Skeletal muscle tissue (tissue), 4 donors: ENCODE data around the gene IFITM5. TPM values are rescaled to one million over a fixed set of nuclear protein-coding genes. Genes with fewer than 3 reads are reported as not detected.
"Not testable (repeated sequence)": the region's sequence is repeated elsewhere in the genome, so short reads cannot be mapped to it uniquely, and the experiment has no call there.

Source experiments
- H3K27ac ChIP-seq: one replicate; pipeline ENCODE4 v1.7.0; 2013; ENCODE audit warnings: mild to moderate bottlenecking, low read depth, low read length, inconsistent platforms
- H3K27me3 ChIP-seq, 3 donors: one replicate each; pipeline ENCODE4 v1.7.0; 2013; ENCODE audit warnings: low read length in 3 of 3; ENCODE audit not compliant: control insufficient read depth in 3 of 3, insufficient read depth in 3 of 3
- H3K36me3 ChIP-seq, 3 donors: one replicate each; pipeline ENCODE4 v1.7.0; 2013; ENCODE audit warnings: low read length in 3 of 3; ENCODE audit not compliant: control insufficient read depth in 3 of 3, insufficient read depth in 3 of 3
- H3K4me1 ChIP-seq, 3 donors: one replicate each; pipeline ENCODE4 v1.7.0; 2013; ENCODE audit warnings: low read length in 3 of 3, mild to moderate bottlenecking in 3 of 3; ENCODE audit not compliant: control insufficient read depth in 3 of 3, insufficient read depth in 3 of 3
- H3K4me3 ChIP-seq, 3 donors: one replicate each; pipeline ENCODE4 v1.7.0; 2013; ENCODE audit warnings: low read length in 3 of 3
- H3K9ac ChIP-seq, 3 donors: one replicate each; pipeline ENCODE4 v1.7.0; 2013; ENCODE audit warnings: low read length in 3 of 3, mild to moderate bottlenecking in 3 of 3, moderate library complexity in 2 of 3, low read depth in 1 of 3
- H3K9me3 ChIP-seq, 3 donors: one replicate each; pipeline ENCODE4 v1.7.0; 2013; ENCODE audit warnings: low read length in 3 of 3; ENCODE audit not compliant: control insufficient read depth in 3 of 3
- total RNA-seq: library from RNA; depleted of rRNA; stranded (reverse); fragments of >200 nt; gene quantifications from one replicate; pipeline ENCODE4 v1.2.3, GENCODE V29; 2014
- donor health status: Osteomylitis.

The IFITM5 gene
- total RNA-seq, 1 donor from 2014 or later, result not detected

DNA sequence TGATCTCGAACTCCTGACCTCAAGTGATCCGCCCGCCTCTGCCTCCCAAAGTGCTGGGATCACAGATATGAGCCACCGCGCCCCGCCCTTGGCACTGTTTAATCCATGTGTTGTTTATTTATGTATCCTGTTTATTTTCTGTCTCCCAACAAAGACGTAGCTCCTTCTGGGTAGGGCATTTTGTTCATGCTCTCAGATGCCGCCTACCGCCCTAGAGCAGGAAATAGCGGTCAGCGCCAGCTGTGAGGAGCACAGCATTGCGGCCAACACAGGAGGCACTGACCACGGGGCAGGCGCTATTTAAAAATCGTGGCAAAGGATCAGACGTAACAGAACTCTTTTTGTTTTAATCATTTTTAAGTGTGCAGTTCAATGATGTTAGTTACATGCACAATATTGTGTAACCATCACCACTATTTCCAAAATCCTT, 30.6 kb downstream of the IFITM5 start:
- not testable (repeated sequence) for H3K9me3 ChIP-seq, H3K36me3 ChIP-seq, H3K9ac ChIP-seq, H3K4me1 ChIP-seq
- peak overlapping the region; percentile 58 for H3K27ac ChIP-seq
- H3K4me3 ChIP-seq, result peak overlapping the region in 2 of 3 donors; percentile 8 to 19
- peaks cover 11 to 40% (median 17%) of the 10 kb centered on the region in 3 donors for H3K27me3 ChIP-seq

DNA sequence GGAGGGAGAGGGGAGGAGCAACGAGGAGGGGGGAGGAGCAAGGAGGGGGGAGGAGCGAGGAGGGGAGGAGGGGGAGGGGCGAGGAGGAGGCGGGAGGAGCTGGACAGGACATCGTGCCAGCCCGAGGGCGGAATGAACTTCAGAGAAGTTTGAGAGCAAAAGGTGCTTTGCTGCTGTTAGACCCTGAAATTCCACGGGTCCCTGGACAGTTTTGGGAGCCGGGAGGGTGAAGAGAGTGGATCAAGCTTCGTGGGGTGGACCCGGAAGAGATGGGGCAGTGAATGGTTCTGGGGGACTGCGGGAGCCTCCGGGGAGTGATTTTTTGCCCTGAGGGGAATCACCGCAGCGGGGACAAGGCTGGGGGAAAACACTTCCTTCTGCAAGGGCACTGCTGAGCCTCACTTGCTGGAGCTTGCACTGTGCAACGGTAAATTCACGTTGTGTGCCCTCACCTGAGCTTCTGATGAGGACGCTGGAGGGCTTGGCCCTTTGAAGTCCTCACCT, 31.8 kb downstream of the IFITM5 start:
- H3K27me3 ChIP-seq, result peaks cover 11 to 34% (median 17%) of the 10 kb centered on the region in 3 donors
- H3K9me3 ChIP-seq, result no peaks in the 10 kb centered on the region
- H3K27ac ChIP-seq, result peak overlapping the region; percentile 58
- no peaks in the 10 kb centered on the region for H3K36me3 ChIP-seq
- H3K9ac ChIP-seq, result peak overlapping the region in 1 of 3 donors; percentile 25
- peak overlapping the region in 1 of 3 donors; percentile 45 for H3K4me3 ChIP-seq
- peaks cover 0 to 6% (median 0%) of the 10 kb centered on the region in 3 donors for H3K4me1 ChIP-seq

DNA sequence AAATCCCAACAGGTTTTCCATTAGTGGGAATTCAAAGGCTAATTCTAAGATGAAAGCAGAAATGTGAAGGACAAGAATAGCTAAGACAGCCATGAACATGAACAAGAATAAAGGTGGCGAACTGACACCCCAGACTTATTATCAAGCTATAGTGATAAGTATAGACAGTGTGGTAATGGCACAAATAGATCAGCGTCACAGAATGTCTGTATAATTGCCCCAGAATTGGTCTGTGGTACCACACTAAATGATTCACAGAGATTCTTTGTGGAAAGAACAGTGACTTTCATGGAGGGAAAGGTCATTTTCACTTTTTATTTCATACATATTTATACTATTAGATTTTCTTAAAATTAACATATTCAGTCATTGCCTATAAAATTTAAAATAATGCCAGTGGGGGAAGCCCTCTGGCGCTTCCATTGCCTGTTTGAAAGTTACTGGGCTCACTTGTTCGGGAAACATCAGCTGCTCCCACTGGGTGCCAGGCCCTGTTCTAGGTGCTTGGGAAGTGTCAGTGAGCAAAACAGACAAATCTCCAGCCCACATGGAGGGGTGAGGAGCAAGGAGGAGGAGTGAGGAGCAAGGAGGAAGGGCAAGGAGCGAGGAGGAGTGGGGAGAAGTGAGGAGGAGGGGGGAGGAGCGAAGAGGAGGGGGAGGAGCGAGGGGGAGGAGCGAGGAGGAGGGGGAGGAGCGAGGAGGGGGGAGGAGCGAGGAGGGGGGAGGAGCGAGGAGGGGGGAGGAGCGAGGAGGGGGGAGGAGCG, 32.5 kb downstream of the IFITM5 start:
- Histone ChIP-seq H3K4me1 (peaks cover 0 to 6% (median 0%) of the 10 kb centered on the region in 3 donors), H3K36me3 (no peaks in the 10 kb centered on the region), H3K4me3 (no peak overlapping the region), H3K27ac (no peak overlapping the region), H3K9me3 (no peaks in the 10 kb centered on the region), H3K9ac (no peak overlapping the region), H3K27me3 (peaks cover 9 to 27% (median 13%) of the 10 kb centered on the region in 3 donors)

DNA sequence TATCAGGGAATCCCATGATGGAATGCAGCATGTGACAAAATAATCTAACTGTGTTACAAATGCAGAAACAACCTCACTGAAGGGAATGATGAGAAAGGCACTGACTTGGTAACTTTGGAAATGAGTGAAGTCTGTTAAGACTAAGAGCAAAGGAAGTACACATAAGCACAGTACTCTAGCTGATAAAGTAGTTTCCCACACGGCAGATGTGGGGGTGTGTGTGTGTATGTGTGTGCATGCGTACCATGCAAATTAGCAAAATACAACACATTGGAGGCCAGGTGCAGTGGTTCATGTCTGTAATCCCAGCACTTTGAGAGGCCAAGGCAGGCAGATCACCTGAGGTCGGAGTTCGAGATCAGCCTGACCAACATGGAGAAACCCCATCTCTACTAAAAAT, 37.7 kb downstream of the IFITM5 start:
- Histone ChIP-seq H3K4me1 (no peaks in the 10 kb centered on the region), H3K9ac (no peak overlapping the region), H3K4me3 (no peak overlapping the region), H3K36me3 (no peaks in the 10 kb centered on the region), H3K9me3 (no peaks in the 10 kb centered on the region), H3K27ac (no peak overlapping the region), H3K27me3 (peaks cover 0 to 10% (median 0%) of the 10 kb centered on the region in 3 donors)

DNA sequence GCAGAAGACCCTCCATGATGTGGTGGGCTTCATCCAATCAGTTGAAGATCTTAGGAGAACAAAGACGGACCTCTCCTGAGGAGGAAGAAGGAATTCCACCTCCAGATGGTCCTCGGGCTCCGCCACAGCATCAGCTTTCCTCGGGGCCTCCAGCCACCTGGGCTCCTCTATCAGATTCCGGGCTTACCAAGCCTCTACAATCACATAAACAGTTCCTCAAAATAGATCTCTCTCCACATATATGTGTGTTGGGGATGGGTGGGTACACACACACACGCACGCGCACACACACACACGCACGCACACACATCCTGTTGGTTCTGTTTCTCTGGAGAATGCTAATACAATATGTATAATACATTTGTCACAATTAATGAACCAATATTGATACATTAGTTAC, 39.9 kb downstream of the IFITM5 start:
- H3K4me1 ChIP-seq, result no peaks in the 10 kb centered on the region
- peaks cover 0 to 10% (median 0%) of the 10 kb centered on the region in 3 donors for H3K27me3 ChIP-seq
- no peaks in the 10 kb centered on the region for H3K36me3 ChIP-seq
- no peak overlapping the region for H3K27ac ChIP-seq
- no peak overlapping the region for H3K9ac ChIP-seq
- H3K9me3 ChIP-seq, result no peaks in the 10 kb centered on the region
- no peak overlapping the region for H3K4me3 ChIP-seq

DNA sequence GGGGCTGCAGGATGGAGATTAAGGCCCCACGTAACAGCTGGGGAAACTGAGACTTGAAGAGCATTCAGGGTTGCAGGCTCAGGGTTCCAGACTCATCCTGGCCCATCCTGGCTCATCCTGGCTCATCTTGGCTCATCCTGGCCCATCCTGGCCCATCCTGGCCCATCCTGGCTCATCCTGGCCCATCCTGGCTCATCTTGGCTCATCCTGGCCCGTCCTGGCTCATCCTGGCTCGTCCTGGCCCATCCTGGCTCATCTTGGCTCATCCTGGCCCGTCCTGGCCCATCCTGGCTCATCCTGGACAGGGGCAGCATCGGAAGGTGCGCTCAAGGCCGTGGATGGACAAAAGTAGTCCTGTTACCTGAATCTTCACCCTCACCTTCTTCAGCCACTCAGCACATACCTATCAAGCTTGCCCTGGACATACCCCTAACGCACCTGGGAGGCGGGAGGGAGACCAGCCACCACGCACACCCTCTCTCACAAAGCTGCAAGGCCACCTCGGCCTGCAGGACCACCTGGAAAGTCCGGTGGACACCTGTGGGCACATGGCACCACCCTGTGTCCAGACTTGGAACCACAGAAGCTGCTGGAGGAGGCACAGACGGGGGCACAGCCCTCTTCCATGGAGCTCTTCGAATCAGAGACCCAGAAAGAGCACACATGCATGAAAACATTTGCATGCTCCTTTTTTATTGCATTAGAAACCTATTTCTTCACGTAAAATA, 41.4 kb downstream of the IFITM5 start:
- no peak overlapping the region for H3K9ac ChIP-seq
- peaks cover 0 to 10% (median 0%) of the 10 kb centered on the region in 3 donors for H3K27me3 ChIP-seq
- no peaks in the 10 kb centered on the region for H3K4me1 ChIP-seq
- peaks cover 5 to 9% (median 5%) of the 10 kb centered on the region in 3 donors for H3K36me3 ChIP-seq
- H3K4me3 ChIP-seq, result no peak overlapping the region
- no peak overlapping the region for H3K27ac ChIP-seq
- no peaks in the 10 kb centered on the region for H3K9me3 ChIP-seq

DNA sequence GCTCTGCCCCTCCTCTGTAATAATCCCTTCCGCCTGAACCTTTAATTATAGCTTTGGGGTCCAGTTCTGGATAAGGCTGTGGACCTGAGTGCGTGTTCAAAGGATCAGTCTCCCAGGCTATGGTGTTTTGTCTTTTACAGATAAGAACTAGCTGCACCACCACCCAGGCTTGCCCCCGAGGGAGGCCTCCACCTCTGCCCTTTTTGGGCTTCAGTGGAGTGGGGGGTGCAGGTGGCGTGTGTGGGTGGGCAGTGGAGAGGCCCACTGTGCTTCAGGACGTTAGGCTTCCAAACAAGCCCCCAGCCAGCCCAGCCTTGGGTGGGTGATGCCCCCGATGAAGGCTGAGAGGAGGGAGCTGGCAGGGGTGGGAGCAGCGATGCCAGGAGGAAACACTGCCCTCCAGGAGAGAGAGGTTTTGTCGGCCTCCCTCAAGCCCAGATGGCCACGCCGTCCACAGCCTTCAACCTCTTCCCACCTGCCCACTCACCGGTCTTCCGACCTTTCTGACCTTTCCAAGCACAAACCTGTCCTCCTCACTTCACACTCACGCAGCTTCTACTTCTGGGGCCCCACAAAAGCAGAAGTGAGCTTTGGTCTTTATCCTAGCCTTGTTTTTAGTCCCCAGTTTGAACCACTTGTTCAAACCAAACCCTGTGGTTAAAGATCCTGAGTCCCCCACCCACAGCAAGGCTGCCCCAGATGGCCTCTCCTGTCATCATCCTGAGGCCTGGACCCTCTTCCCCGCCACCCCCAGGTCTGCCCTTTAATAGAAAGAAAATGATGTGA, 42.2 kb downstream of the IFITM5 start:
- no peak overlapping the region for H3K4me3 ChIP-seq
- H3K9me3 ChIP-seq, result no peaks in the 10 kb centered on the region
- H3K27me3 ChIP-seq, result peaks cover 0 to 10% (median 0%) of the 10 kb centered on the region in 3 donors
- no peaks in the 10 kb centered on the region for H3K4me1 ChIP-seq
- no peak overlapping the region for H3K27ac ChIP-seq
- H3K36me3 ChIP-seq, result peaks cover 12 to 16% (median 13%) of the 10 kb centered on the region in 3 donors
- no peak overlapping the region for H3K9ac ChIP-seq

DNA sequence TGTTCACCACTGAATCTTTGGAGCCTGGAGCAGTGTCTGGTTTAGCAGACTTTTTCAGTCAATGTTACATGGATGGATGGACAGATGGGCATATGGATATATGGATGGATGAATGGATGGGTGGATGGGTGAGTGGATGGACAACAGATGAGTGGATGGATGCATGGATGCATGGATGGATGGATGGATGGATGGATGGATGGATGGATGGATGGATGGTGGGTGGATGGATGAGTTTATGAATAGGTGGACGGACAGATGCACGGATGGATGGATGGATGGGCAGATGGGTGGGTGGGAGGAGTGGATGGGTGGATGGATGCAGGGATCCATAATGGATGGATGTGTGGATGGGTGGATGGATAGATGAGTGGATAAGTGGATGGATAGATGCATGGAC, 43.5 kb downstream of the IFITM5 start:
- Histone ChIP-seq H3K27ac (no peak overlapping the region), H3K9ac (peak overlapping the region in 1 of 3 donors; percentile 11), H3K4me3 (no peak overlapping the region), H3K4me1 (no peaks in the 10 kb centered on the region), H3K9me3 (no peaks in the 10 kb centered on the region), H3K36me3 (peaks cover 24 to 29% (median 24%) of the 10 kb centered on the region in 3 donors), H3K27me3 (peaks cover 0 to 10% (median 0%) of the 10 kb centered on the region in 3 donors)

DNA sequence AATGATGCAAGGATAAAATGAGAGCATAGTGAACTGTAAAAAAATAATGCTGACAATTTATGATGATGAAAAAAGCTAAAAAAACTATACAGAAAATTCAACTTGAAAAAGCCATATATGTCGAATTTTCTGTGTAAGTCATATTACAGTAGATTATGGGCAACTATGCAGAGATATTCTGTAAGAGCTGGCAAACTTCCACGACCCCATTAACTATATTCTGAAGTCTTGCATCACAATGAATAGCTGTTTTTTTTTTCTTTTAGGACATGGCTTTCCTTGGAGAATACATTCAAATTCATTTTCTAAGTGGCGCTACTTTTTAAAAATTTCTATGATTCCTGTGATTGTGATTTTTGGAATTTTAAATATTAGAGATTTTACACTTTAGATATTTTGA, 44.1 kb downstream of the IFITM5 start:
- Histone ChIP-seq H3K36me3 (peaks cover 30 to 35% (median 30%) of the 10 kb centered on the region in 3 donors), H3K27ac (no peak overlapping the region), H3K4me3 (no peak overlapping the region), H3K9me3 (no peaks in the 10 kb centered on the region), H3K4me1 (no peaks in the 10 kb centered on the region), H3K27me3 (peaks cover 0 to 10% (median 0%) of the 10 kb centered on the region in 3 donors), H3K9ac (no peak overlapping the region)
